Measurements from ENCODE around the gene LYRM4.

Gene LYRM4

DNA sequence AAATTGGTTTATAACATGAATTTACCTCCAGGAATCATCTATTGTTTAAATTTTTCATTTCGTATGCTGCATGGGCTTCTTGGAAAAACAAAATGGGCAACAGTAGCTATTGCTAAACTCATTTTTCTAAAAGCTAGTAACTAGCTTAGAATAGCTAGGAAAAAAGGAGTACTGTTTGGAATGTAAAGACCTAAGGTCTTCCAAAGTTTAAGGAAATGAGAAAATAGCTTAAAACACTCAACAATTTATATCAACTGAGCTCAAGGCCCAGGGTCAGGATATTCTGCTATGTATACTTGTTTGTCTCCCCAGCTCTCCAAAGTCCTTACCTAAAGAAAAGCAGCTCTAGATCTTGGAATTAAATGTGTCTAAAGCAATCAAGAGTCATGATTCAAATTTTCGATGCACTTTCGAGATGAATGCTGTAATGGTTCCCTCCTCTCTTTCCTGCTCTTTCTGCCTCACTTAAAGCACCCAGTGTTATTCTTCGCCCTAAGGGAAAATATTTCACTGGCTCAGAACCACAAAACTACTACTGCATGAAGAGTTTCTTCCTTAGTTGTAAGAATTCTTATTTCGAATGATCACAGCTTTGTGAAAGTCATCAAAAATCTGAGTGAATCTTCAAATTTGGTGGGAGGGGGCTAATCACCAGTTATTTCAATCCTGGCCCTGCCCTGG, 41.6 kb downstream of the LYRM4 start:
- H3K4me1 ChIP-seq (ENCODE audit: control insufficient read depth, insufficient read depth, low read length) = no peaks in the 10 kb centered on the region
- H3K27ac ChIP-seq (ENCODE audit: extremely low read depth, low read depth, low read length) = no peak overlapping the region
- ChIA-PET CTCF (interaction anchor here (0.5 to 9.1 kb wide), 8 partner anchors 20 to 184 kb away, joined by 3 to 102 read pairs (median 3); no protein-coding TSS in a partner anchor), POLR2A (interaction anchor here (0.6 to 0.7 kb wide), 3 partner anchors 76 to 1924 kb away, joined by 3 to 7 read pairs (median 3); no protein-coding TSS in a partner anchor)
- no peaks in the 10 kb centered on the region for H3K9me3 ChIP-seq (ENCODE audit: control insufficient read depth, insufficient read depth, low read depth, low read length)
- TF ChIP-seq KLF8 (tag by site-specific recombination; IDR thresholded peaks at IDR 0.05) = no peak
- no peak for TF ChIP-seq ZNF292 (tag by site-specific recombination; IDR thresholded peaks at IDR 0.05; ENCODE audit: borderline replicate concordance, low read depth)
- no peak for TF ChIP-seq ZNF600 (tag by site-specific recombination; IDR thresholded peaks at IDR 0.05)
- no peak for TF ChIP-seq ZNF626 (tag by site-specific recombination; IDR thresholded peaks at IDR 0.05)
- no peak overlapping the region for H3K4me3 ChIP-seq (ENCODE audit: low read depth, low read length)
- H3K36me3 ChIP-seq (ENCODE audit: control insufficient read depth in 2 of 2, insufficient read depth in 1 of 2, low read length in 2 of 2) = peaks cover 0 to 4% of the 10 kb centered on the region in 2 experiments; a peak in 1 of 3 replicates

DNA sequence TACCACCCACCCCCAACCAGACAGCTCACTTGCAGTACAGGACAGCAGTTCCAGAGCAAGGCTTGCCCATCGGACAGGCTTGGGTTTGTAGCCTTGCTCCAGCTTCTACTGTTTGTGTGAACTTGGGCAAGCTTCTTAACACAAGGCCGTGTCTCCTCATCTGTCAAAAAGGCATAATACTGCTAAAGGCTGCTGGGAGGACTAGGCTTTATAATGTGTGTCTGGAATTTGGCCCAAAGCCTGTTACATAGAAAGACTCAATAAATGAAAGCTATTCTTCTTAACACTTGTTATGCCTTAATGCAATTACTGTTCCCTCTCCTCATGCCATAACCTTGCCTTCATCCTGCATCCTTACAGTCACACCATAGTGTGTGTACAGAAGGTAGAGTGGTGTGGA, 43.4 kb downstream of the LYRM4 start:
- H3K4me1 ChIP-seq (ENCODE audit: control insufficient read depth, insufficient read depth, low read length) = no peaks in the 10 kb centered on the region
- no peaks in the 10 kb centered on the region for H3K9me3 ChIP-seq (ENCODE audit: control insufficient read depth, insufficient read depth, low read depth, low read length)
- H3K36me3 ChIP-seq (ENCODE audit: control insufficient read depth in 2 of 2, insufficient read depth in 1 of 2, low read length in 2 of 2) = peaks cover 0 to 16% of the 10 kb centered on the region in 2 experiments; a peak in 1 of 3 replicates
- TF ChIP-seq ZNF549 (tag by site-specific recombination; IDR thresholded peaks at IDR 0.05) = no peak
- ChIA-PET POLR2A (no interaction called here), CTCF (interaction anchor here (0.6 to 9.1 kb wide), 6 partner anchors 74 to 602 kb away, joined by 3 to 102 read pairs (median 4); no protein-coding TSS in a partner anchor)
- no peak overlapping the region for H3K4me3 ChIP-seq (ENCODE audit: low read depth, low read length)
- H3K27ac ChIP-seq (ENCODE audit: extremely low read depth, low read depth, low read length) = no peak overlapping the region

DNA sequence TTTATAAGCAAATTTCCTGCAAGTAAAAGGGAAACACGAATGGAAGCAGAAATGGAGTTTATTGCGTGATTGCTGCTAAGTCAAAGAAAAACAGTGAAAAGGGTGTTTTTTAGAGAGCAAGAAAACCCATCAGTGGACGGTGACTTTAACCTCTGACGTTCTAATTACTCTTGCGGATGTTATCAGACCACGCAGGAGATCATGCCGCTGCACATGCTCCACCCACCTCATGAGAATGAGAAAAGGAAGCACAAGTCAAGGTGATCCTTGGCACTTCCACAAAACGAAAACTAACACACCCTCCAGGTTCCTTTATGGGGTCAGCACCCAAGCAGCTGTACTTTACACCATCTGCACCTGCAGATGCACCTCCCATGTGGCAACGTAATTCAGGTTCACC, 45.0 kb downstream of the LYRM4 start:
- no peak for TF ChIP-seq ZNF701 (tag by site-specific recombination; IDR thresholded peaks at IDR 0.05)
- H3K4me1 ChIP-seq (ENCODE audit: control insufficient read depth, insufficient read depth, low read length) = no peaks in the 10 kb centered on the region
- no peaks in the 10 kb centered on the region for H3K9me3 ChIP-seq (ENCODE audit: control insufficient read depth, insufficient read depth, low read depth, low read length)
- H3K36me3 ChIP-seq (ENCODE audit: control insufficient read depth in 2 of 2, insufficient read depth in 1 of 2, low read length in 2 of 2) = peaks cover 0 to 16% of the 10 kb centered on the region in 2 experiments; a peak in 1 of 3 replicates
- no peak overlapping the region for H3K4me3 ChIP-seq (ENCODE audit: low read depth, low read length)
- ChIA-PET POLR2A (no interaction called here), CTCF (interaction anchor here (0.7 to 9.1 kb wide), 23 partner anchors 10 to 902 kb away, joined by 3 to 102 read pairs (median 5); no protein-coding TSS in a partner anchor)
- H3K27ac ChIP-seq (ENCODE audit: extremely low read depth, low read depth, low read length) = no peak overlapping the region

DNA sequence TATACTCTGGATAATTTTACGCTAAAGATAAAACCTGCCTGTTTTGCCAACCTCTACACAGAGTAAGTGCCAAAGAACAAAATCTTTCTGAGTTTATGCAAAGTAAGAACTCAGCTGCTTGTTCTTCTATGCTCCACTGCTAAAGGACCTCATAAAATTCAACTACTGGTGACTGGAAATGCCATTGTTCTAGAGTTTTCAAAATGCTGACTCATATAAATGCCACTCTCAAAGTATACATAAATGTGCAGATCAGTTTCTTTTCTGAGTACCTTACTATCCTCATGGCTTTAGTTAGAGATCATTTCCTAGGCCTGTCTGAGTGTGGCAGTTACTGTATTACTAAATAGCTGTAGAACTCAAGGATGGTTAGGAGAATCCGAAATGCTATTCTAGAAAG, 45.6 kb downstream of the LYRM4 start:
- no peaks in the 10 kb centered on the region for H3K9me3 ChIP-seq (ENCODE audit: control insufficient read depth, insufficient read depth, low read depth, low read length)
- no peak overlapping the region for H3K4me3 ChIP-seq (ENCODE audit: low read depth, low read length)
- CTCF ChIA-PET = interaction anchor here (0.6 to 9.1 kb wide), 27 partner anchors 9 to 1414 kb away, joined by 3 to 102 read pairs (median 5); no protein-coding TSS in a partner anchor
- TF ChIP-seq ZNF292 (tag by site-specific recombination; IDR thresholded peaks at IDR 0.05; ENCODE audit: borderline replicate concordance, low read depth) = no peak
- no peak for TF ChIP-seq WT1 (tag by site-specific recombination; IDR thresholded peaks at IDR 0.05)
- TF ChIP-seq, protein P1, sequence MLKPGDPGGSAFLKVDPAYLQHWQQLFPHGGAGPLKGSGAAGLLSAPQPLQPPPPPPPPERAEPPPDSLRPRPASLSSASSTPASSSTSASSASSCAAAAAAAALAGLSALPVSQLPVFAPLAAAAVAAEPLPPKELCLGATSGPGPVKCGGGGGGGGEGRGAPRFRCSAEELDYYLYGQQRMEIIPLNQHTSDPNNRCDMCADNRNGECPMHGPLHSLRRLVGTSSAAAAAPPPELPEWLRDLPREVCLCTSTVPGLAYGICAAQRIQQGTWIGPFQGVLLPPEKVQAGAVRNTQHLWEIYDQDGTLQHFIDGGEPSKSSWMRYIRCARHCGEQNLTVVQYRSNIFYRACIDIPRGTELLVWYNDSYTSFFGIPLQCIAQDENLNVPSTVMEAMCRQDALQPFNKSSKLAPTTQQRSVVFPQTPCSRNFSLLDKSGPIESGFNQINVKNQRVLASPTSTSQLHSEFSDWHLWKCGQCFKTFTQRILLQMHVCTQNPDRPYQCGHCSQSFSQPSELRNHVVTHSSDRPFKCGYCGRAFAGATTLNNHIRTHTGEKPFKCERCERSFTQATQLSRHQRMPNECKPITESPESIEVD (tag by site-specific recombination; IDR thresholded peaks at IDR 0.05) = peak; percentile 19; the same call in 1 of the 2 replicates
- no peak for TF ChIP-seq ZNF843 (tag by site-specific recombination; IDR thresholded peaks at IDR 0.05)
- no peak for TF ChIP-seq ZNF223 (tag by site-specific recombination; IDR thresholded peaks at IDR 0.05)
- no peaks in the 10 kb centered on the region for H3K4me1 ChIP-seq (ENCODE audit: control insufficient read depth, insufficient read depth, low read length)
- no peak overlapping the region for H3K27ac ChIP-seq (ENCODE audit: extremely low read depth, low read depth, low read length)
- POLR2A ChIA-PET = no interaction called here
- H3K36me3 ChIP-seq (ENCODE audit: control insufficient read depth in 2 of 2, insufficient read depth in 1 of 2, low read length in 2 of 2) = peaks cover 0 to 16% of the 10 kb centered on the region in 2 experiments; a peak in 1 of 3 replicates

DNA sequence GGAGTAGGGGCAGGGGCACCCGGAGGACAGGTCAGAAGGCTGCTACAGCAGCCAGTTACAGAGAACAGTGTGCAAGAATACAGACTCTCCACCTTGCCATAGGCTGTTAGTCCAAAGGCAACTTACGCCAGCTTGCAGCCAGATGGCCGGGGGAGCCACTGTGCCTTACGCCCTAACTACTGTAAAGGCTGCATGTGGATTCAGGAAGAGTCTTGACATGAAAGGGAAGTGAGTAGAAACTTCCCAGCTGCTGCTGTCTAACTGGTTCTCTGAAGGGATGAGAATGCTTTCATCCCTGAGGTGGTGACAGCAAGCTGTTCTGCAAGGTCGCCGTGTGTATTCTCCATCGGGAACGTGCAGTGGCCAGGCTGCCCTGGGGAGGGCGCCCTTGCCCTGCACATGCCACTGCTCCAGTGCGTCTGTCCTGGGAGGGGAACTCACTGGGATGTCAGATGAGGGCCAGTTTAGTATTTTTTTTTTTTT, 46.1 kb downstream of the LYRM4 start:
- ChIA-PET CTCF (interaction anchor here (0.5 to 9.1 kb wide), 31 partner anchors 9 to 1415 kb away, joined by 3 to 102 read pairs (median 4); no protein-coding TSS in a partner anchor), POLR2A (no interaction called here)
- TF ChIP-seq, protein P2, sequence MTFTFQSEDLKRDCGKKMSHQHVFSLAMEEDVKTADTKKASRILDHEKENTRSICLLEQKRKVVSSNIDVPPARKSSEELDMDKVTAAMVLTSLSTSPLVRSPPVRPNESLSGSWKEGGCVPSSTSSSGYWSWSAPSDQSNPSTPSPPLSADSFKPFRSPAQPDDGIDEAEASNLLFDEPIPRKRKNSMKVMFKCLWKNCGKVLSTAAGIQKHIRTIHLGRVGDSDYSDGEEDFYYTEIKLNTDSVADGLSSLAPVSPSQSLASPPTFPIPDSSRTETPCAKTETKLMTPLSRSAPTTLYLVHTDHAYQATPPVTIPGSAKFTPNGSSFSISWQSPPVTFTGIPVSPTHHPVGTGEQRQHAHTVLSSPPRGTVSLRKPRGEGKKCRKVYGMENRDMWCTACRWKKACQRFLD (tag by site-specific recombination; IDR thresholded peaks at IDR 0.05) = no peak
- TF ChIP-seq ZSCAN30 (tag by site-specific recombination; IDR thresholded peaks at IDR 0.05) = no peak
- TF ChIP-seq ZNF76 (tag by site-specific recombination; IDR thresholded peaks at IDR 0.05; ENCODE audit: borderline replicate concordance, low read depth) = no peak
- TF ChIP-seq, protein P3, sequence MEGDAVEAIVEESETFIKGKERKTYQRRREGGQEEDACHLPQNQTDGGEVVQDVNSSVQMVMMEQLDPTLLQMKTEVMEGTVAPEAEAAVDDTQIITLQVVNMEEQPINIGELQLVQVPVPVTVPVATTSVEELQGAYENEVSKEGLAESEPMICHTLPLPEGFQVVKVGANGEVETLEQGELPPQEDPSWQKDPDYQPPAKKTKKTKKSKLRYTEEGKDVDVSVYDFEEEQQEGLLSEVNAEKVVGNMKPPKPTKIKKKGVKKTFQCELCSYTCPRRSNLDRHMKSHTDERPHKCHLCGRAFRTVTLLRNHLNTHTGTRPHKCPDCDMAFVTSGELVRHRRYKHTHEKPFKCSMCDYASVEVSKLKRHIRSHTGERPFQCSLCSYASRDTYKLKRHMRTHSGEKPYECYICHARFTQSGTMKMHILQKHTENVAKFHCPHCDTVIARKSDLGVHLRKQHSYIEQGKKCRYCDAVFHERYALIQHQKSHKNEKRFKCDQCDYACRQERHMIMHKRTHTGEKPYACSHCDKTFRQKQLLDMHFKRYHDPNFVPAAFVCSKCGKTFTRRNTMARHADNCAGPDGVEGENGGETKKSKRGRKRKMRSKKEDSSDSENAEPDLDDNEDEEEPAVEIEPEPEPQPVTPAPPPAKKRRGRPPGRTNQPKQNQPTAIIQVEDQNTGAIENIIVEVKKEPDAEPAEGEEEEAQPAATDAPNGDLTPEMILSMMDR (tag by site-specific recombination; IDR thresholded peaks at IDR 0.05) = peak; percentile 77
- peak; percentile 85 for TF ChIP-seq ZNF654 (tag by site-specific recombination; IDR thresholded peaks at IDR 0.05; ENCODE audit: low read depth)
- TF ChIP-seq ZNF600 (tag by site-specific recombination; IDR thresholded peaks at IDR 0.05) = peak; percentile 43; the same call in 1 of the 2 replicates
- TF ChIP-seq, protein P4, sequence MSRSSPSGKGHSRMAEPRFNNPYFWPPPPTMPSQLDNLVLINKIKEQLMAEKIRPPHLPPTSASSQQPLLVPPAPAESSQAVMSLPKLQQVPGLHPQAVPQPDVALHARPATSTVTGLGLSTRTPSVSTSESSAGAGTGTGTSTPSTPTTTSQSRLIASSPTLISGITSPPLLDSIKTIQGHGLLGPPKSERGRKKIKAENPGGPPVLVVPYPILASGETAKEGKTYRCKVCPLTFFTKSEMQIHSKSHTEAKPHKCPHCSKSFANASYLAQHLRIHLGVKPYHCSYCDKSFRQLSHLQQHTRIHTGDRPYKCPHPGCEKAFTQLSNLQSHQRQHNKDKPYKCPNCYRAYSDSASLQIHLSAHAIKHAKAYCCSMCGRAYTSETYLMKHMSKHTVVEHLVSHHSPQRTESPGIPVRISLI (tag by site-specific recombination; IDR thresholded peaks at IDR 0.05) = 0 out of 2 replicates have a peak, but pooled peaks have one; percentile 34
- Histone ChIP-seq H3K27ac (ENCODE audit: extremely low read depth, low read depth, low read length) (no peak overlapping the region), H3K4me1 (ENCODE audit: control insufficient read depth, insufficient read depth, low read length) (no peaks in the 10 kb centered on the region), H3K9me3 (ENCODE audit: control insufficient read depth, insufficient read depth, low read depth, low read length) (no peaks in the 10 kb centered on the region), H3K4me3 (ENCODE audit: low read depth, low read length) (no peak overlapping the region), H3K36me3 (ENCODE audit: control insufficient read depth in 2 of 2, insufficient read depth in 1 of 2, low read length in 2 of 2) (peaks cover 0 to 16% of the 10 kb centered on the region in 2 experiments; a peak in 1 of 3 replicates)

Data from HEK293 (cell line).